AG08396 (cell line): ENCODE measurements around the gene OBSL1.

Experiments
- DNase-seq: peaks from one replicate; pipeline ENCODE4 v3.0.0; 2012; ENCODE audit warnings: low spot score, mixed read lengths

Gene OBSL1

GRCh38 chr2:219571311-219572236, at the start of gene OBSL1:
Gene OBSL1, minus strand, starts transcription at chr2:219571539. Its CDS starts 307 bp downstream, at chr2:219571232.
- DNase-seq, result peak; percentile 78

GRCh38 chr2:219620546-219620945, 49.2 kb upstream of the OBSL1 start:
- no peak for DNase-seq

GRCh38 chr2:219619235-219619634, 47.9 kb upstream of the OBSL1 start:
- DNase-seq, result no peak

GRCh38 chr2:219618733-219619122, 47.4 kb upstream of the OBSL1 start:
- DNase-seq, result no peak

- DNase-seq, result no peak
Observed at GRCh38 chr2:219616550-219616949, 45.2 kb upstream of the OBSL1 start.

GRCh38 chr2:219615894-219616293, 44.6 kb upstream of the OBSL1 start:
- no peak for DNase-seq

GRCh38 chr2:219615036-219615435, 43.7 kb upstream of the OBSL1 start:
- DNase-seq, result no peak

- DNase-seq, result no peak
Observed at GRCh38 chr2:219614076-219614860, 42.9 kb upstream of the OBSL1 start.

GRCh38 chr2:219613461-219614070, 42.2 kb upstream of the OBSL1 start:
- no peak for DNase-seq

GRCh38 chr2:219612577-219613286, 41.4 kb upstream of the OBSL1 start:
- DNase-seq, result no peak

- no peak for DNase-seq
Observed at GRCh38 chr2:219611866-219612576, 40.7 kb upstream of the OBSL1 start.

GRCh38 chr2:219611306-219611705, 40.0 kb upstream of the OBSL1 start:
- no peak for DNase-seq

- no peak for DNase-seq
Observed at GRCh38 chr2:219609149-219609750, 37.9 kb upstream of the OBSL1 start.

GRCh38 chr2:219608399-219608964, 37.1 kb upstream of the OBSL1 start:
- no peak for DNase-seq

- no peak for DNase-seq
Observed at GRCh38 chr2:219607931-219608330, 36.6 kb upstream of the OBSL1 start.

- no peak for DNase-seq
Observed at GRCh38 chr2:219605607-219605954, 34.2 kb upstream of the OBSL1 start.

- DNase-seq, result no peak
Observed at GRCh38 chr2:219603771-219604170, 32.4 kb upstream of the OBSL1 start.

GRCh38 chr2:219598308-219599078, 27.2 kb upstream of the OBSL1 start:
- no peak for DNase-seq

- peak; percentile 98 for DNase-seq
Observed at GRCh38 chr2:219597552-219598307, 26.4 kb upstream of the OBSL1 start, which contains the start of gene STK11IP. Gene STK11IP, plus strand, starts transcription at chr2:219597857. Its CDS starts 263 bp downstream, at chr2:219598120.
